Right ventricle myocardium inferior (tissue), 1 donor: ENCODE results near the gene TMLHE. TPM values are rescaled to one million over a fixed set of nuclear protein-coding genes. Genes with fewer than 3 reads are reported as not detected.
A peak's percentile ranks its signal among the peaks of the same experiment; 100 is the strongest.
"Not testable (repeated sequence)": the region's sequence is repeated elsewhere in the genome, so short reads cannot be mapped to it uniquely, and the experiment has no call there.

ENCODE experiments used
- ATAC-seq: fragments of 200-7000 bp; cut with Tn5 transposase; one replicate; pipeline ENCODE4 v1.9.1; 2020; ENCODE audit warnings: mild to moderate bottlenecking, moderate library complexity
- DNase-seq: peaks from one replicate; pipeline ENCODE4 v3.0.0; 2021; ENCODE audit errors: missing footprints
- intact Hi-C: fragments of 100-400 bp; cut with DNase I; formaldehyde crosslinking; loops from one replicate; pipeline ENCODE4 v1.11.0; 2022
- microRNA-seq: library from miRNA; unstranded; fragments of <30 nt; microRNA quantifications from one replicate; pipeline ENCODE4 v1.2.0, GENCODE V29; 2020
- total RNA-seq: library from RNA; stranded (reverse); fragmentation: NEBNext Ultra II Directional; extraction: Animal tissue kit (Norgen Biotek cat#: 25700); gene quantifications from one replicate; pipeline ENCODE4 v1.2.1, GENCODE V29; 2021
- donor health status: DM: no; HTN: yes; CAD: no; lungs with severe emphysema.

The TMLHE gene
- total RNA-seq, 1 donor from 2014 or later, result 38.8 TPM

GRCh38 chrX:155527023-155527422 lies 85.7 kb downstream of the TMLHE start:
- intact Hi-C loops, DNase-seq, ATAC-seq: not testable (repeated sequence)

- intact Hi-C loops, result no loop called here
- no peak for ATAC-seq
- no peak for DNase-seq
Measured at GRCh38 chrX:155514225-155514624, 98.5 kb downstream of the TMLHE start.

GRCh38 chrX:155505296-155505695 lies 107.5 kb downstream of the TMLHE start:
- DNase-seq, result no peak
- intact Hi-C loops, result no loop called here
- ATAC-seq, result no peak

- ATAC-seq, DNase-seq, intact Hi-C loops: not testable (repeated sequence)
Measured at GRCh38 chrX:155495134-155495533, 117.6 kb downstream of the TMLHE start.

- ATAC-seq, DNase-seq, intact Hi-C loops: not testable (repeated sequence)
Measured at GRCh38 chrX:155491421-155491820, 121.3 kb downstream of the TMLHE start.

GRCh38 chrX:155477136-155477535 lies 135.6 kb downstream of the TMLHE start:
- DNase-seq, ATAC-seq, intact Hi-C loops: not testable (repeated sequence)

- DNase-seq, intact Hi-C loops, ATAC-seq: not testable (repeated sequence)
Measured at GRCh38 chrX:155466269-155466938, 146.3 kb downstream of the TMLHE start.

- ATAC-seq, DNase-seq, intact Hi-C loops: not testable (repeated sequence)
Measured at GRCh38 chrX:155460501-155460900, 152.3 kb downstream of the TMLHE start.

- peak; percentile 88 for ATAC-seq
- DNase-seq, intact Hi-C loops: not testable (repeated sequence)
Measured at GRCh38 chrX:155458471-155458870, 154.3 kb downstream of the TMLHE start, which contains the start of gene F8A3. TSS of gene F8A3 (minus strand) at chrX:155458620. CDS start at chrX:155458600, 20 bp downstream.

- intact Hi-C loops, result not testable (repeated sequence)
Measured at GRCh38 chrX:155457761-155458447, 154.8 kb downstream of the TMLHE start.

GRCh38 chrX:155441097-155441496 lies 171.7 kb downstream of the TMLHE start:
- ATAC-seq, result no peak
- DNase-seq, result no peak
- intact Hi-C loops, result no loop called here

More at GRCh38 chrX:155457761-155458447, 154.8 kb downstream of the TMLHE start:
- DNase-seq, result not testable (repeated sequence)
- peak; percentile 88 for ATAC-seq

Small RNA genes within 50 kb of the gene (microRNA-seq; reads per million reads assigned to microRNA genes)
- not detected for gene MIR1184-3

Other genes starting within 250 kb of the TMLHE start
- not detected for gene F8A2, start 230.9 kb downstream of the TMLHE start, total RNA-seq
- not detected for gene F8A3, start 154.3 kb downstream of the TMLHE start, total RNA-seq
- 0.84 TPM for gene SPRY3, start 366 bp downstream of the TMLHE start, total RNA-seq